AG09309 (cell line): Measurements from ENCODE around the gene SELP.

Experiments used
- DNase-seq: peaks from one replicate; pipeline ENCODE4 v3.0.0-alpha.2; 2010; ENCODE audit warnings: low read depth
- H3K4me3 ChIP-seq: 2 replicates; pipeline ENCODE4 v1.5.1; 2011; ENCODE audit warnings: mild to moderate bottlenecking, low read depth, low read length, moderate library complexity; ENCODE audit not compliant: control insufficient read depth
- TF ChIP-seq, protein P1 (sequence below): IDR thresholded peaks from 2 replicates; pipeline ENCODE4 v1.5.1; 2011; ENCODE audit warnings: mild to moderate bottlenecking, low read depth, low read length, inconsistent platforms; ENCODE audit not compliant: insufficient read depth, control insufficient read depth; ENCODE audit errors: missing control alignments

Gene SELP

DNA sequence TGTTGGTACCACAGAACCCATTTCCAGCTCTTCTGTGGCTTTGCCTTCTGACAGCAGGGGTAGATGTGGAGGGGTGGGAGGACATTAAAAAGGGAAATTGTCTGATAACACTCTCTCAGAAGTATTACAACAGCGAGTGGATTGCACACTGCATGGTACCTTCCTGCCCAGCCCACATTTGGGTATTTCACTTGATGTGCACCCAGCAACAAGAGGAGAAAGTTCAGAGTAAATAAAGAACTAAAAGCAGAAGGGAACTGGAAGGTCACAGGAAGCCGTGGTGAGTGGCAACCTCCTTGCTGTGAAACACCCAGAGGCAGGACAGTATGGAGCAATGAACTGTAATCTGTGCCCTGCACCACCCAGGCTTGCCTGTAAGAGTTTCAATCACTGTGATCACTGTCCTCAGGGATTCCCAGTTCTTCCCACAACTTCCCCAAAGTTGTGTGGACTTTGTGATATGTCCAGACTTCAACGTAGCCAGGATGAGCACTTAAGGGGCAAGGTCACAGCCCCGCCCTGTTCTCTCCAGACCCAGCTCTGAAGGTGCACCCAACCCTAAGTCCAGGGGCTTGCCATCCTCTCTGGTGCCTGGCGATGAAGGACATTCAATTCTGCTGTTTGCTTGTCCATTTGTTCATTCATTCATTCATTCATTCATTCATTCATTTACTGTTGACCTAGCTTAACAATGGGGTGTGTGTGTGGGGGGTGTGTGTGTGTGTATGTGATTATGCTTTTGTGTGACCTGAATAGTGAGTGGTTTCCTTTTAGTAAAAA lies 25.0 kb downstream of the SELP start:
- DNase-seq: no peak
- H3K4me3 ChIP-seq: no peak overlapping the region
- TF ChIP-seq, protein P1, sequence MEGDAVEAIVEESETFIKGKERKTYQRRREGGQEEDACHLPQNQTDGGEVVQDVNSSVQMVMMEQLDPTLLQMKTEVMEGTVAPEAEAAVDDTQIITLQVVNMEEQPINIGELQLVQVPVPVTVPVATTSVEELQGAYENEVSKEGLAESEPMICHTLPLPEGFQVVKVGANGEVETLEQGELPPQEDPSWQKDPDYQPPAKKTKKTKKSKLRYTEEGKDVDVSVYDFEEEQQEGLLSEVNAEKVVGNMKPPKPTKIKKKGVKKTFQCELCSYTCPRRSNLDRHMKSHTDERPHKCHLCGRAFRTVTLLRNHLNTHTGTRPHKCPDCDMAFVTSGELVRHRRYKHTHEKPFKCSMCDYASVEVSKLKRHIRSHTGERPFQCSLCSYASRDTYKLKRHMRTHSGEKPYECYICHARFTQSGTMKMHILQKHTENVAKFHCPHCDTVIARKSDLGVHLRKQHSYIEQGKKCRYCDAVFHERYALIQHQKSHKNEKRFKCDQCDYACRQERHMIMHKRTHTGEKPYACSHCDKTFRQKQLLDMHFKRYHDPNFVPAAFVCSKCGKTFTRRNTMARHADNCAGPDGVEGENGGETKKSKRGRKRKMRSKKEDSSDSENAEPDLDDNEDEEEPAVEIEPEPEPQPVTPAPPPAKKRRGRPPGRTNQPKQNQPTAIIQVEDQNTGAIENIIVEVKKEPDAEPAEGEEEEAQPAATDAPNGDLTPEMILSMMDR: no peak

DNA sequence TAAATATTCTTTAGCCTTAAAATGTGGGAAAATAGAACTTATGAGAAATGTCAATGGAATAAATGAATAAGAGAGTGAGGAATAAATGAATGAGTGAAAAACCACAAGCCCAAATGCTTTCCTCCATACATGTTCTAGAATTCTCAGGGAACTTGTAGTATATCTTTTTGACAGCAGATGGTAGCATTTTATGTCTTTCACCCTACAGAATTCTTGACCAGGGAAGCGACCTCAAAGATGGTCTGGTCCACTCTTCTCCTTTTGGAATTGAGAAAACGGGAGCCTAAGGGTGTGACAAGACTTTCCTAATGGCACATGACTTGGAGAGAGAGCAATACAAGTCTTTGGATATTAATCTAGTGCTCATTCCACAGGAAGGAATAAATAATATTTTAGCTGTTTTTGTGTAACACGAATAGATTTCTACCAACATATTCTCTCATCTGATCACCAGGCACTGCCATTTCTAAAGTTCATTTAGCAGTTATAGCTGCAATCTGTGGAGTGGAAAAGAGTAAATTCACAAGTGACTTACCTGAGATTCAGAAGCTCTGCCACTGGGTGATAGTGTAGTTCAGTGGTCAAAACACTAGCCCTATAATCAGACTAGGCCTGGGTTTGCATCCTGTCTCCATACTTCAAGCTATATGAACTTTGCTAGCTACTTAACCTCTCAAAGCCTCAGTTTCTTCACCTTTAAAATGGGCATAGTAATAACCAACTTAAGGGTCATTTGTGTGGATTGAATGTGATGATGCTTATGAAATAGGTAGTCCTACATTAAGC lies 28.6 kb downstream of the SELP start:
- TF ChIP-seq, protein P1: peak; percentile 41
- no peak overlapping the region for H3K4me3 ChIP-seq
- no peak for DNase-seq

DNA sequence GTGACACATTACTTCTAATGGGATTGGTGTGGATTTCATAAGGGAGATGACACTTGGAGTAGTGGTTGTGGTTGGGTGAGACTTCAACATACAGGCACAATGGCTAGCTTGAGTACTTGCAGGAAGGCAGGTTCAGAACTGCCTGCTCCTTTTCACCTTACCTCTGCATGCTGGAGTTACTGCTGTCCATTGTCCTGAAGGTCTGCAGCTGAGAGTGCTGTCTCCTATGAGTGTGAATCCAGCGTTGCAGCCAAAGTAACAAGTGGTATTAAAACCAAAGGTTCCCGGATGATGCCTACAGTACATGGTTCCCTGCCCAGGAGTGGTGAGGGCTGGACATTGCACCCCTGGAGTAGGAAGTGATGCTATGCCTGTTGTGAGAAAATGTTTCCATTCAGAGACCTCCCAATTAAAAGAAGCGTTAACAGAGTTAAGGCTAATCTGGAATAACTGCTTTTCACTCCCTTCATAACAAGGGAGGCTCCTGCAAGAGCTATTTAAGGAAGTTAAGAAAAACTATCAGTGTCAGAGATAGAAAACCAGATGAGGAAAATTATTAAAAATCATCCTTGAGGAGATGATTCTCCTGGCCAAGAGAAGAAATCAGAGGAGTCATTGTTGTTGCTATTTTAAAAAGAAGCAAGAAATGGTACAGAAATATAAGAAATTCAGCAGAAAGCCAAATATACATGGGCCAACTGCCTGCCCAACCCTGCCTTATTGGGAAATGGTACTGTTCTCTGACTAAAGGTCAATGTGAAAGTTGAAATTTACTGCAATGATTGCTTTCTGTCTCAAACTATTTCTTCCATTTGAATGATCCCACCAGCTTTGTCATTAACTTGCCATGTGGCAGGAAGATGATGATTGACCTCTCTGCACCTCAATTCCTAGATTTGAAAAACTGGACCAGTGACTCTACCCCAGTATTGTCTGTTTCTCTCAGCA lies 33.9 kb downstream of the SELP start:
- no peak for DNase-seq
- no peak overlapping the region for H3K4me3 ChIP-seq
- TF ChIP-seq, protein P1: no peak

DNA sequence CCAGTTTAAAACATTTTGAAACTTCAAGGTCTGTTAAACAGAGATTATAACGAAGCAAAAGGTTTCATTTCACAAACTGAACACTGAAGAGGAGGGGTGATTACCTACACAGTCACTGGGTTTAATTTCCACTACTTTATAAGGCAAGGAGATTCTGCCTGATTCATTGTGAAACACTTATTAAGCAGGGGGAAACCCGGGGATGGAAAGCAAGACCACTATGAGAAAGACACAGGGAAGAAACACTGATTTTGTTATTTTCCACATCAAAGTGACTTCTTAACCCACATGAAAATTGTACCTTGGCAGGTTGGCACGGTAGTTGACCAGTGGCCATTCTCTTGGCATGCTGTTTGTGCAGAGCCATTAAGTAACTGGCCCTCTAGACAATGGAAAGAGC lies 35.5 kb downstream of the SELP start:
- no peak overlapping the region for H3K4me3 ChIP-seq
- TF ChIP-seq, protein P1: no peak
- no peak for DNase-seq

DNA sequence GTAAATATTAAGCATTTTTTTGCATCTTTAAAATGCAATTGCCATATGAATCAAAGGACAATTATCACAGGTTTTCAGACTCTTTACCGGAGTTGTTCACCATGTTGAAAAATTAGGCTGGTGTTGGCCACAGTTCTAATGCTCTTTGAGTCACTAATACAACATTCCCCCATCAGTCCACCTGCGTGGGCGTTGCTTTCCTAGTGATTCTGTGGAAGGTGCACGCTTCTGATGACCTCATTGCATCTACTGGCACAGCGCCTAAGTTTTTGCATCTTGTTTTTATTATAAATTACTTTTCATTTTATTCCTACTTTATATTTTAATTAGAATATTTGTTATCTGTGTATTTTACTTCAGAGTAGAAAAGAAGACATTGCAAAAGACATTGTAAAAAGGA lies 39.0 kb downstream of the SELP start:
- TF ChIP-seq, protein P1: no peak
- no peak overlapping the region for H3K4me3 ChIP-seq
- no peak for DNase-seq
